ENCODE results near the gene TMEM72. TPM values are rescaled to one million over a fixed set of nuclear protein-coding genes. Genes with fewer than 3 reads are reported as not detected.

TMEM72 gene
- total and polyA plus RNA-seq, 2 of the 13 experiments (the other 11 are each of a cell fraction or from before 2014, with no cell fraction given): 0.04 TPM; not detected in 1

- TF ChIP-seq, protein P1, sequence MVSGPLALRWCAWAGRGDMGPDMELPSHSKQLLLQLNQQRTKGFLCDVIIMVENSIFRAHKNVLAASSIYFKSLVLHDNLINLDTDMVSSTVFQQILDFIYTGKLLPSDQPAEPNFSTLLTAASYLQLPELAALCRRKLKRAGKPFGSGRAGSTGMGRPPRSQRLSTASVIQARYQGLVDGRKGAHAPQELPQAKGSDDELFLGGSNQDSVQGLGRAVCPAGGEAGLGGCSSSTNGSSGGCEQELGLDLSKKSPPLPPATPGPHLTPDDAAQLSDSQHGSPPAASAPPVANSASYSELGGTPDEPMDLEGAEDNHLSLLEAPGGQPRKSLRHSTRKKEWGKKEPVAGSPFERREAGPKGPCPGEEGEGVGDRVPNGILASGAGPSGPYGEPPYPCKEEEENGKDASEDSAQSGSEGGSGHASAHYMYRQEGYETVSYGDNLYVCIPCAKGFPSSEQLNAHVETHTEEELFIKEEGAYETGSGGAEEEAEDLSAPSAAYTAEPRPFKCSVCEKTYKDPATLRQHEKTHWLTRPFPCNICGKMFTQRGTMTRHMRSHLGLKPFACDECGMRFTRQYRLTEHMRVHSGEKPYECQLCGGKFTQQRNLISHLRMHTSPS (CRISPR knock-in tag; IDR thresholded peaks at IDR 0.05; ENCODE audit: low read depth): peak; percentile 92
- TF ChIP-seq ZNF678 (CRISPR knock-in tag; IDR thresholded peaks at IDR 0.05): no peak
- no peak for TF ChIP-seq TRIM24 (CRISPR knock-in tag; IDR thresholded peaks at IDR 0.05)
- TF ChIP-seq, protein P2, sequence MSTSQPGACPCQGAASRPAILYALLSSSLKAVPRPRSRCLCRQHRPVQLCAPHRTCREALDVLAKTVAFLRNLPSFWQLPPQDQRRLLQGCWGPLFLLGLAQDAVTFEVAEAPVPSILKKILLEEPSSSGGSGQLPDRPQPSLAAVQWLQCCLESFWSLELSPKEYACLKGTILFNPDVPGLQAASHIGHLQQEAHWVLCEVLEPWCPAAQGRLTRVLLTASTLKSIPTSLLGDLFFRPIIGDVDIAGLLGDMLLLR (CRISPR knock-in tag; IDR thresholded peaks at IDR 0.05): 0 out of 2 replicates have a peak, but pooled peaks have one; percentile 70
- TF ChIP-seq ZNF143 (CRISPR knock-in tag; IDR thresholded peaks at IDR 0.05): peak; percentile 51; the same call in 1 of the 2 replicates
- TF ChIP-seq CHD2 (IDR thresholded peaks at IDR 0.05; ENCODE audit: low read depth, low read length): no peak
- no peak for TF ChIP-seq NFKBIZ (CRISPR knock-in tag; IDR thresholded peaks at IDR 0.05)
- TF ChIP-seq ZIK1 (CRISPR knock-in tag; IDR thresholded peaks at IDR 0.05; ENCODE audit: borderline replicate concordance, low read depth): peak; percentile 71; the same call in 1 of the 2 replicates
- no peak for TF ChIP-seq ZFP62 (CRISPR knock-in tag; IDR thresholded peaks at IDR 0.05)
- peak; percentile 93 for TF ChIP-seq ZFP36L1 (CRISPR knock-in tag; IDR thresholded peaks at IDR 0.05)
- TF ChIP-seq NR2C2 (CRISPR knock-in tag; IDR thresholded peaks at IDR 0.05; ENCODE audit: borderline replicate concordance): no peak
- TF ChIP-seq ZBTB14 (CRISPR knock-in tag; IDR thresholded peaks at IDR 0.05): no peak
- no peak for TF ChIP-seq ZNF326 (CRISPR knock-in tag; IDR thresholded peaks at IDR 0.05; ENCODE audit: borderline replicate concordance)
- TF ChIP-seq, protein P3, sequence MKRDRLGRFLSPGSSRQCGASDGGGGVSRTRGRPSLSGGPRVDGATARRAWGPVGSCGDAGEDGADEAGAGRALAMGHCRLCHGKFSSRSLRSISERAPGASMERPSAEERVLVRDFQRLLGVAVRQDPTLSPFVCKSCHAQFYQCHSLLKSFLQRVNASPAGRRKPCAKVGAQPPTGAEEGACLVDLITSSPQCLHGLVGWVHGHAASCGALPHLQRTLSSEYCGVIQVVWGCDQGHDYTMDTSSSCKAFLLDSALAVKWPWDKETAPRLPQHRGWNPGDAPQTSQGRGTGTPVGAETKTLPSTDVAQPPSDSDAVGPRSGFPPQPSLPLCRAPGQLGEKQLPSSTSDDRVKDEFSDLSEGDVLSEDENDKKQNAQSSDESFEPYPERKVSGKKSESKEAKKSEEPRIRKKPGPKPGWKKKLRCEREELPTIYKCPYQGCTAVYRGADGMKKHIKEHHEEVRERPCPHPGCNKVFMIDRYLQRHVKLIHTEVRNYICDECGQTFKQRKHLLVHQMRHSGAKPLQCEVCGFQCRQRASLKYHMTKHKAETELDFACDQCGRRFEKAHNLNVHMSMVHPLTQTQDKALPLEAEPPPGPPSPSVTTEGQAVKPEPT (CRISPR knock-in tag; IDR thresholded peaks at IDR 0.05; ENCODE audit: low read depth): peak; percentile 80
- TF ChIP-seq, protein P4, sequence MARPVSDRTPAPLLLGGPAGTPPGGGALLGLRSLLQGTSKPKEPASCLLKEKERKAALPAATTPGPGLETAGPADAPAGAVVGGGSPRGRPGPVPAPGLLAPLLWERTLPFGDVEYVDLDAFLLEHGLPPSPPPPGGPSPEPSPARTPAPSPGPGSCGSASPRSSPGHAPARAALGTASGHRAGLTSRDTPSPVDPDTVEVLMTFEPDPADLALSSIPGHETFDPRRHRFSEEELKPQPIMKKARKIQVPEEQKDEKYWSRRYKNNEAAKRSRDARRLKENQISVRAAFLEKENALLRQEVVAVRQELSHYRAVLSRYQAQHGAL (CRISPR knock-in tag; IDR thresholded peaks at IDR 0.05; ENCODE audit: not compliant biosample characterization): no peak
- no peak for TF ChIP-seq PAF1 (CRISPR knock-in tag; IDR thresholded peaks at IDR 0.05)
- TF ChIP-seq, protein P5, sequence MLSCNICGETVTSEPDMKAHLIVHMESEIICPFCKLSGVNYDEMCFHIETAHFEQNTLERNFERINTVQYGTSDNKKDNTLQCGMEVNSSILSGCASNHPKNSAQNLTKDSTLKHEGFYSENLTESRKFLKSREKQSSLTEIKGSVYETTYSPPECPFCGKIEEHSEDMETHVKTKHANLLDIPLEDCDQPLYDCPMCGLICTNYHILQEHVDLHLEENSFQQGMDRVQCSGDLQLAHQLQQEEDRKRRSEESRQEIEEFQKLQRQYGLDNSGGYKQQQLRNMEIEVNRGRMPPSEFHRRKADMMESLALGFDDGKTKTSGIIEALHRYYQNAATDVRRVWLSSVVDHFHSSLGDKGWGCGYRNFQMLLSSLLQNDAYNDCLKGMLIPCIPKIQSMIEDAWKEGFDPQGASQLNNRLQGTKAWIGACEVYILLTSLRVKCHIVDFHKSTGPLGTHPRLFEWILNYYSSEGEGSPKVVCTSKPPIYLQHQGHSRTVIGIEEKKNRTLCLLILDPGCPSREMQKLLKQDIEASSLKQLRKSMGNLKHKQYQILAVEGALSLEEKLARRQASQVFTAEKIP (CRISPR knock-in tag; IDR thresholded peaks at IDR 0.05; ENCODE audit: borderline replicate concordance): no peak
- TF ChIP-seq, protein P6, sequence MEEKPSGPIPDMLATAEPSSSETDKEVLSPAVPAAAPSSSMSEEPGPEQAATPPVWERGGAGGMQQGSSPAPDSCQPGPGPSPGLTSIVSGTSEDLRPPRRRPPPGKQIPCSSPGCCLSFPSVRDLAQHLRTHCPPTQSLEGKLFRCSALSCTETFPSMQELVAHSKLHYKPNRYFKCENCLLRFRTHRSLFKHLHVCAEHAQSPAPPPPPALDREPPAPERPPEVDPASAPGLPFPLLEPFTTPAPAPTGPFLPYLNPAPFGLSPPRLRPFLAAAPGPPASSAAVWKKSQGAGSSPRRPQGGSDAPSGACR (CRISPR knock-in tag; IDR thresholded peaks at IDR 0.05): no peak
- peak; percentile 76; the same call in 1 of the 2 replicates for TF ChIP-seq ZSCAN31 (CRISPR knock-in tag; IDR thresholded peaks at IDR 0.05; ENCODE audit: low read depth)
- TF ChIP-seq FLYWCH1 (CRISPR knock-in tag; IDR thresholded peaks at IDR 0.05): 0 out of 2 replicates have a peak, but pooled peaks have one; percentile 29
Observed at GRCh38 chr10:44935201-44935965, 24.2 kb downstream of the TMEM72 start (continued).
